Kidney tubule cell (primary cell): ENCODE measurements around the gene CDCP1.
"Not testable (repeated sequence)": the region's sequence is repeated elsewhere in the genome, so short reads cannot be mapped to it uniquely, and the experiment has no call there.

Experiments used
- DNase-seq: peaks from one replicate; pipeline ENCODE4 v3.0.0-alpha.2; 2018; ENCODE audit warnings: low spot score

The CDCP1 gene

GRCh38 chr3:45055411-45056143 is 90.6 kb downstream of the CDCP1 start:
- DNase-seq: peak; percentile 58

DNA sequence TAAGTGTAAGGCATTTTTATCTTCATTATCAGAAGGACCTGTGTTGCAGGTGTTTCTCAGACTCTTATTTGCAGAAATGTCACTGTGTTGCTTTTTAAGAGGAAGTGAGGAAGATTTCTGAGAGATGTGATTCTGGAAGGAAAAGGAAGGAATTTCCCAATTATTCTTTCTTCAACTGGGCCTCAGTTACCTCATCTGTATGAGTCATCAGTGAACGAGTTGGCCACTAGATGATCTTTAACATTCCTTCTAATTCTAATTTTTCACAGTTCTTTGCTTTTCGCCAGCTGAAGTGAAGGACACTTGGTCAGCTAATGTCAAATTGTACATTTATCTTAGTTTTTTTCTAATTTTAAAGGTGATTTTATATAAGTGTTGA is 91.2 kb downstream of the CDCP1 start:
- peak; percentile 80 for DNase-seq

- peak; percentile 19 for DNase-seq
These were observed 91.9 kb downstream of the CDCP1 start for GRCh38 chr3:45054196-45054857.

DNA sequence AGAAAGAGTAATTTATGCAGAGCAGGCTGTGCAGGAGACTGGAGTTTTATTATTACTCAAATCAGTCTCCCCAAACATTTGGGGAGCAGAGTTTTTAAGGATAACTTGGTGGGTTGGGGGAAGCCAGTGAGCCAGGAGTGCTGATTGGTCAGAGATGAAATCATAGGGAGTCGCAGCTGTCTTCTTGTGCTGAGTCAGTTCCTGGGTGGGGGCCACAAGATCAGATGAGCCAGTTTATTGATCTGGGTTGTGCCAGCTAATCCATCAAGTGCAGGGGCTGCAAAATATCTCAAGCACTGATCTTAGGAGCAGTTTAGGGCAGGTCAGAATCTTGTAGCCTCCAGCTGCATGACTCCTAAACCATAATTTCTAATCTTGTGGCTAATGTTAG is 92.4 kb downstream of the CDCP1 start:
- DNase-seq: not testable (repeated sequence)

- no peak for DNase-seq
These were observed 94.5 kb downstream of the CDCP1 start for GRCh38 chr3:45051685-45052084.

DNA sequence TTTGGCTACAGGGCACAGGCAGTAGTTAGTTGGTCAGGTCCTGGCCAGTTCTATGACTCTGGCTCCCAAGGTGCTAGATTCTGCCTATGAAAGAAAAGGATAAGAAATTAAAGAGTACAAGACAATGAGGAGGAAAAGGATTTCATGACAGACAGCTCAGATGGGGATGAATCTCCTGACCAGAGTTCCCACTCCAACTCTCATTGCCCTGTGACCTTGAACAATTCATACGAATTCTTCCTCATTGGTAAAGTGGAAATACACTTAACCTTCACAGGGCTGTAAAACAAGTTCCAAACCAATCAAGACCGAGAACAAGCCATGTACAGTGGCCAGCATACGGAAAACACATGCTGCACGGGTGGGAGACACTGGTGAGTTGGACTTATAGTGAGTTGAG is 96.4 kb downstream of the CDCP1 start:
- DNase-seq: no peak

- DNase-seq: peak; percentile 66
These were observed 97.9 kb downstream of the CDCP1 start for GRCh38 chr3:45048244-45048643.

DNA sequence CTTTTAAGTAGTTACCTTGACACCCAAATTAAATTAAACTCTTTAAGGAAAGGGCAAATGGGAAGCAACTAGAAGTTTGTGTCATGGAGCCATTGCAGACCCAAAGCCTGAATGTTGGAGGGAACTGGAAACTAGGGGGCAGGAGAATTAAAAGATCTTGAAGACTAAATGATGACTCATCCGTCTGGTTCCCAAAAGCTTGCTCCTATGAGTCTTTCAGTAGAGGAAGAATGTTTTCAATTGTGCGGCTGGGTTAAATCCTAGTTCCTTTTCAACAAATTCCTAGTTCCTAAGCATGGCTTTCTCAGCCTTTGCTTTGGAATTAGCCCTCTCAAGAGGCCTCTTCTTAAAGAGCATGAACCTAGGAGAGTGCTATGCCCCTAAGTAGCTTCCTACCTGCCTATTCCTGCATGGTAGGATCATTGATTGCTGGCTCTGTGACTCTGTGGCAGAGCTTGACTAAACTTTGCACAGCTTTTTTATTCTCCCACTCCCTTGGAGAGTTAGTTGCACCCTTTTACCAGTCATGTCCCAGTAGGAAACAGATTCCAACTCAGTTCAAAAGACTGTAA is 102.4 kb downstream of the CDCP1 start:
- peak; percentile 63 for DNase-seq

DNA sequence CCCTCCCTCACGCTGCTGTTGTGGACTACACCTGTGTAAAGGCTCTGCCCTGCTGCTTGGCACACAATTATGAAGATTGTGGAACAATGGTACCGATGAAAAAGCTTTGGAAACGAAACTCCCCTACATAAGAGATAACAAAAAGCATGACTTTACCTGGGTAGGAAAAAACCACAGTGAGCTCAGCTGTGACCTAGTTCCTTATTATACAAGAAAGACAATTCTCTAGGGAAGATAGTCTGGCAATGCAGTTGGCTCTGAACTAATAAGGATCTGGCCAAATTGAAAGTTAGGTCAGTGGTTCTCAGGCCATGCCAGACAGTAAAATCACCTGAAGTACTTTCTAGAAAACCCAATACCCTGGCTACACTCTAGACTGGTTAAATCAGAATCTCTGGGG is 104.0 kb downstream of the CDCP1 start:
- no peak for DNase-seq

- peak; percentile 25 for DNase-seq
These were observed 104.5 kb downstream of the CDCP1 start for GRCh38 chr3:45041666-45042065.

DNA sequence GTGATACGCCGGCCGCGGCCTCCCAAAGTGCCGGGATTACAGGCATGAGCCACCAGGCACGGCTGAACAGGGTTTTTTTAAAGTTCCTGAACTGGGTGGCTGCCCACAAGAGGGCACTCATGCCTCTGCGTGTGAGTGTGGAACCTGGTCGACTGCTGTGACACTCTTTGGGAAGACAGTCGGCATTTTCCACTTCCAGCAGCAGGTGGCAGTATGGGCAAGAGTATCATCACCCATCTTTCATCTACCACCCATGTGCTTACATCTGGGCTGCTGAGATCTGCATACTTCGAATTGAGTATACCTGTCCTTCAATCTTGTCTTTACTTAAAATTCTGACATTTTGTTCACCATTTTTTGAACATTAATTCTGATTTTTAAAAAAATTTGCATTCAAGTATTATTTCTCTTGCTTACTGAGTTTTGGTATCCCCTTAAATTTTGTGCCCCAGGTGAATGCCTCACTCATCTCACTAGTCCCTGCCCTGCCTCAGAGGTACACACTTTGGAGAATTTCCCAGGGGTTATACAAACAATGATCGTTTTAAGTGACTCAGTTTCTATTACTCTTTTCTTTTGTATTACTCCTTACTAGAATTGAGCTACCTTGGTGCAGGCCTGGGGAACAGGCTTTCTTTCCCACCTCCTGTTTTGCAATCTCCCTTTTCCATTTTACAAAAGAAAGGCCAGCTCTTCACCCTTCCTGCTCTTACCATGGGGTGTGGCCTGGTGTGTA is 108.3 kb downstream of the CDCP1 start:
- peak; percentile 95 for DNase-seq

DNA sequence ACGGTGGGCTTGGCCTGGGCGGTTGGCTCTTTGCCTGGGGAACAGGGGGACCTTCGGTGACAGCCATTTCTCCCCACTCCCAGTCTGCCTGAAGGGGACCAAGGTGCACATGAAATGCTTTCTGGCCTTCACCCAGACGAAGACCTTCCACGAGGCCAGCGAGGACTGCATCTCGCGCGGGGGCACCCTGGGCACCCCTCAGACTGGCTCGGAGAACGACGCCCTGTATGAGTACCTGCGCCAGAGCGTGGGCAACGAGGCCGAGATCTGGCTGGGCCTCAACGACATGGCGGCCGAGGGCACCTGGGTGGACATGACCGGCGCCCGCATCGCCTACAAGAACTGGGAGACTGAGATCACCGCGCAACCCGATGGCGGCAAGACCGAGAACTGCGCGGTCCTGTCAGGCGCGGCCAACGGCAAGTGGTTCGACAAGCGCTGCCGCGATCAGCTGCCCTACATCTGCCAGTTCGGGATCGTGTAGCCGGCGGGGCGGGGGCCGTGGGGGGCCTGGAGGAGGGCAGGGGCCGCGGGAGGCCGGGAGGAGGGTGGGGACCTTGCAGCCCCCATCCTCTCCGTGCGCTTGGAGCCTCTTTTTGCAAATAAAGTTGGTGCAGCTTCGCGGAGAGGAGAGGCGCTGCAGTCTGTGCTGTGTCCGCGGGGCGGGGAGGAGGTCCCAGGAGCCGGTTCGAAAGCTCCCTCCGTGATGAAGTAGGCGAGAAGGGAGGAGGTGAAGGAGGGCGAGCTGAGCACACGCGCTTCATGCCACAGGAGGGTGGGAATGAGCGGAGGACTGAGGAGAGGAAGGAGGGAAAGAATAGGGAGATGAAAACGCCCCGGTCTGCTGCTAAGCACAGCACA is 110.5 kb downstream of the CDCP1 start:
- peak; percentile 29 for DNase-seq

DNA sequence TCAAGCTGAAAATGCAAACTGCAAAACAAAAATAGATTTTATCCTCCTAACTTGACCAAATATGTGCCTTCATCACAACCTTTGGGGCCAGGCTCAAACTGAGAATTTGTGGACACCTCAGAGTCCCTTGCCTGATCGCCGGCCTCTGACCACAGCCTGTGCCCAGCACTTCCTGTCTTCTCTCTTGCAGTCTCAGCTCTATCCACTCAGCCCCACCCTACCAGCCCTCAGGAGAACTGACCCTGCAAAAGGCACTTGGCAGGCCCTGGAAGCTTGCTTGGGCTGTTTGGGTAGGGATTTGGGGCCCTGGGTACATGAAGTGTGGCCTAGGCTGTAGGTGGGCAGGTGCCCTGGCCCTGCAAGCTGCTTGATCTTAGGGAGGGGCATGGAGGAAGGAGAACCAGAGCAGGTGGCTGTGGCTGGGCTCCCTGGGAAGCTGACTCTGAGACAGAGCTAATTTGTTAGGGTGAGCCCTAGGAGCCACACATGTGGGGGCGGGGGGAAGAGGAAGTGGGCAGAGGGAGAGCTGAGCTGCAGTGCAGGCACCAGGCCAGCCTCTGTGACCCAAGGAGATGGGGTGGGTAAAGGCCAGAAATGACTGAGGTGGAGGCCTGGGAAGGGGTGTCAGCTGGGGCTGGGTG is 111.4 kb downstream of the CDCP1 start:
- DNase-seq: no peak

DNA sequence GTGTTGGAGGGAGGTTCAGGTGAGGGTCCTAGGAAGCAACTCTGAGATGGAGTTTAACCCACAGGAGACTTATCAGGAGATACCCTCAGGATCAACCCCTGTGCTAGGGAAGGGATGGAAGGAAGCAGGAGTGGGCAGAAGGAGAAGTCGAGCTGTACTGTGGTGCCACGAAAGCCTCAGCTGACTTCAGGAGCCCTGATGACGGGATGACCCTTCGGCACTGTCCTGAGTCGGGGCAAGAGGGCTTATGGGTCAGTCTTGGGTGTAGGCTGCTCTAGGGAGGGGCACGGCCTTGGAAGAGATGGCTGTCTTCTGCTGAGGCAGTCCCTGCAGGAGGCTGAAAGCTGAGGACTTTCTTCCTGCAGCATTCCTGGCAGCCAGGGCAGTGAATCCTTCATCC is 112.4 kb downstream of the CDCP1 start:
- DNase-seq: no peak
